Mesendoderm (in vitro differentiated cells): ENCODE results near the gene OSBPL10.
"Not testable (repeated sequence)": the region's sequence is repeated elsewhere in the genome, so short reads cannot be mapped to it uniquely, and the experiment has no call there.

Source experiments
- DNase-seq: peaks from one replicate; pipeline ENCODE4 v3.0.0; 2013
- H2AK5ac ChIP-seq: 2 replicates; pipeline ENCODE4 v1.6.1; 2013; ENCODE audit warnings: low read length, inconsistent platforms
- H2BK120ac ChIP-seq: 2 replicates; pipeline ENCODE4 v1.6.1; 2013; ENCODE audit warnings: low read depth, mild to moderate bottlenecking, low read length, moderate library complexity, mixed read lengths
- H2BK15ac ChIP-seq: replicated peaks from 2 replicates; pipeline ENCODE4 v1.6.1; 2013; ENCODE audit warnings: low read depth, mild to moderate bottlenecking, moderate library complexity
- H2BK5ac ChIP-seq: 2 replicates; pipeline ENCODE4 v1.6.1; 2013; ENCODE audit warnings: low read length, inconsistent platforms
- H3K18ac ChIP-seq: 2 replicates; pipeline ENCODE4 v1.6.1; 2013; ENCODE audit warnings: mild to moderate bottlenecking, low read length, mixed read lengths
- H3K23ac ChIP-seq: one replicate; pipeline ENCODE4 v1.6.1; 2013; ENCODE audit warnings: low read length
- H3K27ac ChIP-seq: 2 replicates; pipeline ENCODE4 v1.5.1; 2013; ENCODE audit warnings: low read depth, mild to moderate bottlenecking, inconsistent platforms, low read length, moderate library complexity
- H3K27me3 ChIP-seq: 2 replicates; pipeline ENCODE4 v1.6.1; 2013; ENCODE audit warnings: low read length, control low read depth, mild to moderate bottlenecking, inconsistent platforms; ENCODE audit not compliant: insufficient read depth, poor library complexity
- H3K36me3 ChIP-seq: 2 replicates; pipeline ENCODE4 v1.6.1; 2013; ENCODE audit warnings: low read length, inconsistent platforms; ENCODE audit not compliant: control insufficient read depth, insufficient read depth
- H3K4ac ChIP-seq: one replicate; pipeline ENCODE4 v1.6.1; 2013; ENCODE audit warnings: low read depth, mild to moderate bottlenecking, low read length, moderate library complexity
- H3K4me1 ChIP-seq: 2 replicates; pipeline ENCODE4 v1.6.1; 2013; ENCODE audit warnings: low read depth, low read length, inconsistent platforms; ENCODE audit not compliant: control insufficient read depth
- H3K4me2 ChIP-seq: 2 replicates; pipeline ENCODE4 v1.6.1; 2013; ENCODE audit warnings: low read length
- H3K4me3 ChIP-seq: 2 replicates; pipeline ENCODE4 v1.5.1; 2013; ENCODE audit warnings: mild to moderate bottlenecking, low read length
- H3K56ac ChIP-seq: one replicate; pipeline ENCODE4 v1.6.1; 2013; ENCODE audit warnings: low read length
- H3K79me1 ChIP-seq: 2 replicates; pipeline ENCODE4 v1.6.1; 2013; ENCODE audit warnings: low read length, inconsistent platforms
- H3K79me2 ChIP-seq: 2 replicates; pipeline ENCODE4 v1.6.1; 2013; ENCODE audit warnings: mild to moderate bottlenecking, low read length; ENCODE audit not compliant: control insufficient read depth, insufficient read depth
- H3K9ac ChIP-seq: 2 replicates; pipeline ENCODE4 v1.6.1; 2013; ENCODE audit warnings: low read length, inconsistent platforms
- H4K5ac ChIP-seq: one replicate; pipeline ENCODE4 v1.6.1; 2013; ENCODE audit warnings: low read length
- H4K8ac ChIP-seq: one replicate; pipeline ENCODE4 v1.6.1; 2013; ENCODE audit warnings: low read depth, mild to moderate bottlenecking, control low read depth, low read length, moderate library complexity
- WGBS: extraction: QIAGEN DNeasy Blood & Tissue Kit; methylation state at CpG from one replicate; pipeline ENCODE4 v1.1.7; 2013; ENCODE audit warnings: low lambda C conversion rate, missing lambda C conversion rate; ENCODE audit not compliant: insufficient coverage; ENCODE audit errors: extremely low coverage; 5-methylcytosine and 5-hydroxymethylcytosine counted together

OSBPL10 gene

GRCh38 chr3:31997500-31997899 lies 16.4 kb upstream of the OSBPL10 start:
- Histone ChIP-seq H3K79me2 (no peaks in the 10 kb centered on the region), H3K18ac (no peak overlapping the region), H3K23ac (no peak overlapping the region), H3K56ac (no peak overlapping the region), H2BK15ac (no peak overlapping the region), H3K4ac (no peak overlapping the region), H3K4me2 (no peak overlapping the region), H3K36me3 (no peaks in the 10 kb centered on the region), H3K27ac (no peak overlapping the region), H2AK5ac (no peak overlapping the region), H4K8ac (no peak overlapping the region), H2BK5ac (no peak overlapping the region), H4K5ac (no peak overlapping the region), H3K9ac (no peak overlapping the region), H3K4me3 (no peak overlapping the region), H3K4me1 (peaks cover 1% of the 10 kb centered on the region), H3K79me1 (no peaks in the 10 kb centered on the region), H3K27me3 (no peaks in the 10 kb centered on the region), H2BK120ac (no peak overlapping the region)
- no peak for DNase-seq
- WGBS: no CpG with 5 or more reads among the region's 6 CpGs

DNA sequence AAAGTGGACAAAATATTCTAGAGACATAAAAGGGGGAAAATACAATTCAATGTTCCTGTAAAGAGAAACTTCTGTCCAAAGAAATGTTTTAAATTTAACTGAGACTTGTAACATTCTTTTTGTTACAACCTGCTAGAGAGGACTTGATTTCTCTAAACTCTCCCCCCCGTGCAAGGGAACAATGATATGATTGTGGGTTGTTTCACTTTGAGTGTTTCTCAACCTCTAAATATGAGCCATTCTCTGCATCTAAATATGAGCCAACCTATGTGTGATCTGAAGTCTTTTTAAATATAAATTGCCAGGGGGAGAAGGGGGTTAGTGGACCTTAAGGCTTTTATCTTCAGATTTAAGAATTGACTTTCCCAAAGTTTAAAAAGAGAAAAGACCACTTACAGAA lies 15.1 kb upstream of the OSBPL10 start:
- Histone ChIP-seq H3K4me2 (no peak overlapping the region), H3K4me1 (no peaks in the 10 kb centered on the region), H3K27ac (no peak overlapping the region), H2AK5ac (no peak overlapping the region), H2BK120ac (no peak overlapping the region), H3K23ac (no peak overlapping the region), H2BK5ac (no peak overlapping the region), H3K36me3 (no peaks in the 10 kb centered on the region), H3K56ac (no peak overlapping the region), H4K5ac (no peak overlapping the region), H3K79me2 (no peaks in the 10 kb centered on the region), H2BK15ac (no peak overlapping the region), H3K18ac (no peak overlapping the region), H3K4me3 (no peak overlapping the region), H4K8ac (no peak overlapping the region), H3K27me3 (no peaks in the 10 kb centered on the region), H3K9ac (no peak overlapping the region), H3K79me1 (no peaks in the 10 kb centered on the region), H3K4ac (no peak overlapping the region)
- DNase-seq: no peak
- no CpG with 5 or more reads among the region's 1 CpG for WGBS

GRCh38 chr3:31995026-31995425 lies 14.0 kb upstream of the OSBPL10 start:
- H2BK15ac ChIP-seq, H2BK5ac ChIP-seq, H3K36me3 ChIP-seq, H3K9ac ChIP-seq, H3K4me1 ChIP-seq, H3K79me2 ChIP-seq, H4K8ac ChIP-seq, H3K4me2 ChIP-seq, H3K79me1 ChIP-seq, H2BK120ac ChIP-seq, H3K56ac ChIP-seq, H4K5ac ChIP-seq, H2AK5ac ChIP-seq, H3K27me3 ChIP-seq, H3K4ac ChIP-seq, H3K4me3 ChIP-seq, DNase-seq, H3K27ac ChIP-seq, H3K23ac ChIP-seq, H3K18ac ChIP-seq: not testable (repeated sequence)
- WGBS: no CpG with 5 or more reads among the region's 5 CpGs

- H2AK5ac ChIP-seq: no peak overlapping the region
- no peak overlapping the region for H3K27ac ChIP-seq
- no peak overlapping the region for H3K4ac ChIP-seq
- no peak overlapping the region for H3K23ac ChIP-seq
- H3K79me2 ChIP-seq: no peaks in the 10 kb centered on the region
- H4K5ac ChIP-seq: no peak overlapping the region
- H2BK5ac ChIP-seq: no peak overlapping the region
- H4K8ac ChIP-seq: no peak overlapping the region
- no peak overlapping the region for H3K4me2 ChIP-seq
- no CpG with 5 or more reads among the region's 1 CpG for WGBS
- H3K4me3 ChIP-seq: no peak overlapping the region
- H3K9ac ChIP-seq: no peak overlapping the region
- no peak overlapping the region for H2BK120ac ChIP-seq
- no peak for DNase-seq
- no peaks in the 10 kb centered on the region for H3K27me3 ChIP-seq
- no peaks in the 10 kb centered on the region for H3K4me1 ChIP-seq
- no peaks in the 10 kb centered on the region for H3K36me3 ChIP-seq
- no peaks in the 10 kb centered on the region for H3K79me1 ChIP-seq
- H2BK15ac ChIP-seq: no peak overlapping the region
- no peak overlapping the region for H3K56ac ChIP-seq
- no peak overlapping the region for H3K18ac ChIP-seq
These were observed 12.8 kb upstream of the OSBPL10 start for GRCh38 chr3:31993843-31994242.

- H4K8ac ChIP-seq, DNase-seq, H3K27me3 ChIP-seq, H3K56ac ChIP-seq, H3K4ac ChIP-seq, H2BK5ac ChIP-seq, H3K79me1 ChIP-seq, H4K5ac ChIP-seq, H2BK15ac ChIP-seq, H3K4me2 ChIP-seq, H3K9ac ChIP-seq, H3K23ac ChIP-seq, H3K79me2 ChIP-seq, H3K27ac ChIP-seq, H3K18ac ChIP-seq, H3K4me1 ChIP-seq, H3K36me3 ChIP-seq, H2AK5ac ChIP-seq, H3K4me3 ChIP-seq, H2BK120ac ChIP-seq: not testable (repeated sequence)
- WGBS: no CpG with 5 or more reads among the region's 6 CpGs
These were observed 11.9 kb upstream of the OSBPL10 start for GRCh38 chr3:31992995-31993394.

DNA sequence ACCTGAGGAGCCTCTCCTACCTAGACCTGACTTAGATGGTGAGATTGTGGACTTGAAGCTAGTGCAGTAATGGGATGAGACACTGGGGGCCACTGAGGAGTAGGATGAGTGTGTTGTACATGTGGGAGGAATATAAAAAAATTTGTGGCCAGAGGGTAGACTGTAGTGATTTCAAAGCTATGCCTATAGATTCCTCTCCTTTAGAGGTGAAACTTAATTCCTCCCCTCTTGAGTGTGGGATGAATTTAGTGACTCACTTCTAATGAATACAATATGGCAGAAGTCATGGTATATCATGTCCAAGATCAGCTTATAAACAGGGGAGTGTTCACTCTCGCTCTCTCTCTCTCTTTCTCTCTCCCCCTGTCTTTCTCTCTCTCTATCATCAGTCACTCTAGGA lies 7.2 kb upstream of the OSBPL10 start:
- H3K18ac ChIP-seq: no peak overlapping the region
- no peak overlapping the region for H4K8ac ChIP-seq
- no peak overlapping the region for H3K4me2 ChIP-seq
- no peak overlapping the region for H2AK5ac ChIP-seq
- H3K4me1 ChIP-seq: no peaks in the 10 kb centered on the region
- H3K27ac ChIP-seq: no peak overlapping the region
- H2BK5ac ChIP-seq: no peak overlapping the region
- H3K36me3 ChIP-seq: no peaks in the 10 kb centered on the region
- H3K4me3 ChIP-seq: no peak overlapping the region
- no CpG with 5 or more reads among the region's 1 CpG for WGBS
- H3K79me1 ChIP-seq: no peaks in the 10 kb centered on the region
- no peak overlapping the region for H2BK15ac ChIP-seq
- H3K23ac ChIP-seq: no peak overlapping the region
- no peak for DNase-seq
- H3K4ac ChIP-seq: no peak overlapping the region
- H4K5ac ChIP-seq: no peak overlapping the region
- no peak overlapping the region for H2BK120ac ChIP-seq
- no peak overlapping the region for H3K9ac ChIP-seq
- H3K27me3 ChIP-seq: no peaks in the 10 kb centered on the region
- H3K56ac ChIP-seq: no peak overlapping the region
- H3K79me2 ChIP-seq: no peaks in the 10 kb centered on the region
